Measurements from ENCODE around the gene OR13C2. TPM values are rescaled to one million over a fixed set of nuclear protein-coding genes. Genes with fewer than 3 reads are reported as not detected.

OR13C2 gene
- polyA plus RNA-seq, 6 donors from 2014 or later, result not detected

DNA sequence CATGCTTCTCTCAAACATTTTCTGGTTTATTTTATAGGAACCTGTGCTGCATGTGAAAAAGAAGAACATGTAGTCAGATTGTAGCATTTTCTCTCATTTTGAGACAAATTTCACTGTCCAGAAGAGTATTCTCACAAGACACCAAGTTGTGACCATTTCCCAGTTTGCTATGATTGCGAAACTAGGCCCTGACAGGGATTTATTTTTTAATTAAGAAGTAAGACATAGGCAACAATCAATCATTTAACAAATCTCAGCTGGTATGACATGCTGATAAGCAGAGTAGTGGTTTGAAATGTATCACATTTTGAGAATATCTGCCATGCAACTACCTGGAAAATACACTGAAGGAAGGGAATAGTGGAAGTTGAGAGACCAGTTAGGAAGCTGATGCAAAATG is 24.9 kb downstream of the OR13C2 start:
- Mint-ChIP-seq H3K4me1 (no peaks in the 10 kb centered on the region), H3K27me3 (no peaks in the 10 kb centered on the region), H3K36me3 (no peaks in the 10 kb centered on the region), H3K4me3 (no peak overlapping the region), H3K9me3 (no peaks in the 10 kb centered on the region), H3K27ac (no peak overlapping the region)
- DNase-seq, result no peak
- ATAC-seq (ENCODE audit: low read depth in 2 of 2), result no peak

DNA sequence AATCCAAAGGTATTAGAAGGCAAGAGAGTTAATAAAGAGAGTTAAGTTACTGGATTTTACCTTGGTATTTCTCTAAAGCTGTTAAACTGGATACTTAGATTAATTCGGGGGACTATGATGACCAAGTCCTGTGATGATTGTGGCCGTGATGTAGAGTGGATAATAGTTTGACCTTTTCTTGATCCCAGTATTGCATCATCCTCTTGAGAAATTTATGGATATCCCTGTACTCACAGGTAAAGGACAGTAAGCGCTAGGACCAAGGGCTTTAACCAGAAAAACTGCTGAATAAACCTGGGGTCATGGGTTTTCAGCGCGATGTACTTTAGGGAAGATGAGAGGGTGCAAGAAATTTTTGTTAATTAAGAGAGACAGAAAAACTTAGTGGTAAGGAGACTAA is 28.2 kb downstream of the OR13C2 start:
- no peak for ATAC-seq (ENCODE audit: low read depth in 2 of 2)
- no peak overlapping the region for H3K27ac Mint-ChIP-seq
- no peak overlapping the region for H3K4me3 Mint-ChIP-seq
- H3K27me3 Mint-ChIP-seq, result no peaks in the 10 kb centered on the region
- no peak for DNase-seq
- H3K9me3 Mint-ChIP-seq, result peaks cover 2 to 20% (median 12%) of the 10 kb centered on the region in 7 donors
- peaks cover 5 to 6% of the 10 kb centered on the region in 2 donors for H3K36me3 Mint-ChIP-seq
- H3K4me1 Mint-ChIP-seq, result no peaks in the 10 kb centered on the region

DNA sequence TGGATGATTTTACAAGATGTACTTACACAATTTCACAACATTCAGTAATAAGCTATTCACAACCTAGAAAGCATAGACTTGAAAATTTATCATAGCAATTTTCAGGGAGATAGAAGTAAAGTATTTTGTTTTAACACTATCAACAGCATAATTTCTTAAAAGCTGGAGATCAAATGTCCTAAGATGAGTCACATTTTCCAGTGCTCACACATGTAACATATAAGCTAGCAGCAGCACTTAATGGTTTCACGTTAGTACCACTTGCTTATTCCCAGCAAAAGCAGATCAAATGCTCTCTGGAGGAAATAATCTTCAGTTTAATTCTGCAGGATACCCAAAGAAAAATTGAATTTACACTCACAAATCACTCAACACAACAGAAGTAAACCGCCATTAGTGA is 30.0 kb downstream of the OR13C2 start:
- no peak for ATAC-seq (ENCODE audit: low read depth in 2 of 2)
- no peak overlapping the region for H3K4me3 Mint-ChIP-seq
- H3K27me3 Mint-ChIP-seq, result no peaks in the 10 kb centered on the region
- no peak for DNase-seq
- H3K9me3 Mint-ChIP-seq, result peaks cover 3 to 28% (median 14%) of the 10 kb centered on the region in 7 donors
- H3K36me3 Mint-ChIP-seq, result peaks cover 5 to 6% of the 10 kb centered on the region in 2 donors
- no peak overlapping the region for H3K27ac Mint-ChIP-seq
- H3K4me1 Mint-ChIP-seq, result no peaks in the 10 kb centered on the region

DNA sequence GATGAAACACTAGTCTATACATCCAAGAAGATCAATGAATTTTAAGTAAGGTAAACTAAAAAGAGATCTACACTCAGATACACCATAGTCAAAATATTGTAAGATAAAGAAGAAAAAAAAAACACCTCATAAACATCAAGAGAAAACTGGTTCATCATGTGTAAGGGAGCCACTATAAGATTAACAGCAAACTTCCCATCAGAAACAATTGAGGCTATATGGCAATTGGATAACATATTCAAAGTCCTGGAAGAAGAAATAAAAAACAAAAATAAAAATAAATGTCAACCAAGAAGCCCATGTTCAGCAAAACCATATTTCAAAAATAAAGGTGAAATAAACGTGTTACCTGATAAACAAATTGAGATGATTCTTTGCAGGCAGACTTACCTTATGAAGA is 32.8 kb downstream of the OR13C2 start:
- no peak for ATAC-seq (ENCODE audit: low read depth in 2 of 2)
- no peaks in the 10 kb centered on the region for H3K4me1 Mint-ChIP-seq
- H3K36me3 Mint-ChIP-seq, result peaks cover 5 to 6% of the 10 kb centered on the region in 2 donors
- no peak overlapping the region for H3K4me3 Mint-ChIP-seq
- no peak overlapping the region for H3K27ac Mint-ChIP-seq
- no peak for DNase-seq
- peaks cover 3 to 31% (median 14%) of the 10 kb centered on the region in 7 donors for H3K9me3 Mint-ChIP-seq
- no peaks in the 10 kb centered on the region for H3K27me3 Mint-ChIP-seq

DNA sequence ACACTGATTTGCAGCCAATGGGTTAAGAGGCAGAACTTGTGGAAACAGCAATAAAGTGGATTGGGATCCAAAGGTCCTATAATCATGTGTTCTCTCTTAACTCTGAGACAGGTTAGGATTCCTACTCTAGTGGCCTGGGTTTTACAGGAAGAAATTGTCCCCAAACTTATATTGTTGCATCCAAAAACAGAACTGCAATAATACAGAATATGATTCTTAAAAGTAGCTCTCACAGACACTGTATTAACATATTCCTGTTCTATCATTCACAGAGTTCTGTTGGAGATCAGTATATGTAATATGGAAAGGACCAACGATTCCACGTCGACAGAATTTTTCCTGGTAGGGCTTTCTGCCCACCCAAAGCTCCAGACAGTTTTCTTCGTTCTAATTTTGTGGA is 36.6 kb downstream of the OR13C2 start, which contains the start of gene OR13C8:
OR13C8 (plus strand) TSS at position 301 of the 400 bp plus-strand sequence; CDS start at position 301, 0 bp downstream.
- ATAC-seq (ENCODE audit: low read depth in 2 of 2) (no peak), DNase-seq (no peak)
- Mint-ChIP-seq H3K27ac (no peak within 1 kb of the TSS), H3K4me3 (no peak within 1 kb of the TSS), H3K27me3 (no peaks in the 10 kb centered on the region), H3K4me1 (no peaks in the 10 kb centered on the region), H3K9me3 (peaks cover 0 to 27% (median 11%) of the 10 kb centered on the region in 7 donors), H3K36me3 (peaks cover 5 to 6% of the 10 kb centered on the region in 2 donors)

DNA sequence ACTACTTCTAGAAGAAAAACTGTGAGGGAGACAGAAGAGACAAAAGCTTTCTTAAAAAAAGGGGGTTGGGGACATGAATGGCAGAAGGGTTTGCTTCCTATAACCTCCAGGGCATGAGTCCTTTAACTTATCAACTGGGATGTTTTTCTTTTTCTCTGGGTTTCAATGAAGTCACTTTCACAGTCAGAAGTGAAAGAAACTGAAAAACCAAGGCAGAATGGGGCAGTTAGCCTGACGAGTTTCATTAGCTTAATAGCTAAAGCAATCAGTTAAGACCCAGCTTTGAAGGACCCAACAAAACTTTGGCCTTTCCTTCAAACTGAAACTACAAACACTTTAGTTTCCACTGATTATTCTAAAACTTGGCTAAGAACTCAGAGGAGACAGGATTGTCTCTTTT is 41.1 kb downstream of the OR13C2 start:
- H3K27me3 Mint-ChIP-seq, result no peaks in the 10 kb centered on the region
- H3K4me3 Mint-ChIP-seq, result no peak overlapping the region
- H3K27ac Mint-ChIP-seq, result no peak overlapping the region
- H3K36me3 Mint-ChIP-seq, result no peaks in the 10 kb centered on the region
- DNase-seq, result no peak
- H3K4me1 Mint-ChIP-seq, result no peaks in the 10 kb centered on the region
- ATAC-seq (ENCODE audit: low read depth in 2 of 2), result no peak
- H3K9me3 Mint-ChIP-seq, result peaks cover 0 to 8% (median under 1%) of the 10 kb centered on the region in 7 donors

DNA sequence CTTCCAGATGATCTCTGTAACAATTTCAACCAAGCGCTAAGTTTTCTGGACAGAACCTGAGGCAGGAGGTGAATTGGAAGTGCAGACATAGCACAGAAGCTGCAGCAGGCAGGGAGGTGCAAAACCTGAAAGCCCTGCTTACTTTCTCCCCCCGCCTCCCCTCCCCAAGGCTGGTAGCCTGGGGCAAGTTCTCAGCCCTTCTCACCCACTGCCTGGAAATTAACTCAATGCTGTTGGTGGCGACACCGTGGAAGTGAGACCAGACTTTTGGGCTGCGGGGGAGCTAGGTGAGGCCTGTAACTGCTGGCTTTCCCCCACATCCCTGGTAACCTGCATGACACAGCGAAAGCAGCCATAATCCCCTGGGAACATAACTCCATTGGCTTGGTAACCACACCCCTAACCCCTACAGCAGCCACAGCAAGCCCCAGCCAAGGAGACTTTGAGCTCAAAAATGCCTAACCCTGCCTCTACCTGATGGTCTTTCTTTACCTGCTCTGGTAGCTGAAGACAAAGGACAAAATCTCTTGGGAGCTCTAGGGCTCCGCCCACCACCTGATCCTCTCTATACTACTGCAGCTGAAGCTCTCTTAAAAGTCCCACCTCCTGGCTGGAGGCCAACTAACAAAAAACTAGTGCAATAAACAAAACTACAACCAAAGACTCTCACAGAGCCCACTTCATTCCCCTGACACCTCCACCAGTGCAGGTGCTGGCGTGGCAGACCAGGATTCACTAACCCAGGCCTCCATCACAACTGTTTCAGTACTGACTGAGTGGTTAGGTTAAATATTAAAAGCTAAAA is 48.4 kb downstream of the OR13C2 start:
- H3K27ac Mint-ChIP-seq, result no peak overlapping the region
- peaks cover 0 to 7% (median 0%) of the 10 kb centered on the region in 3 donors for H3K27me3 Mint-ChIP-seq
- no peaks in the 10 kb centered on the region for H3K36me3 Mint-ChIP-seq
- H3K4me3 Mint-ChIP-seq, result no peak overlapping the region
- peaks cover 5 to 27% (median 11%) of the 10 kb centered on the region in 7 donors for H3K9me3 Mint-ChIP-seq
- DNase-seq (no peak), ATAC-seq (ENCODE audit: low read depth in 2 of 2) (no peak)
- H3K4me1 Mint-ChIP-seq, result no peaks in the 10 kb centered on the region

DNA sequence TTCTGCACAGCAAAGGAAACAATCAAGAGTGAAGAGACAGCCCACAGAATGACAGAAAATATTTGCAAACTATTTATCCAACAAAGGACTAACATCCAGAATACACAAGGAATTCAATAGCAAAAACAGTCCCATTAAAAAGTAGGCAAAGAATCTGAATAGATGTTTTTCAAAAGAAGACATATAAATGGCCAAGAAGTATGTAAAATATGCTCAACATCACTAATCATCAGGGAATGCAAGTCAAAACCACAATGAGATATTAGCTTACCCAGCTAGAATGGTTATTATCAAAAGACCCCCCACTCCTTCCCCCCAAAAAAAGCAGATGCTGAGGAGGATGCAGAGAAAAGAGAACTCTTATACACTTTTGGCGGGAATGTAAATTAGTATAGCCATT is 49.9 kb downstream of the OR13C2 start:
- ATAC-seq (ENCODE audit: low read depth in 2 of 2), result no peak
- H3K27ac Mint-ChIP-seq, result no peak overlapping the region

More for the DNA sequence above, 49.9 kb downstream of the OR13C2 start:
- no peaks in the 10 kb centered on the region for H3K4me1 Mint-ChIP-seq
- peaks cover 0 to 7% (median 0%) of the 10 kb centered on the region in 3 donors for H3K27me3 Mint-ChIP-seq
- H3K36me3 Mint-ChIP-seq, result no peaks in the 10 kb centered on the region
- no peak for DNase-seq
- no peak overlapping the region for H3K4me3 Mint-ChIP-seq
- peaks cover 5 to 27% (median 11%) of the 10 kb centered on the region in 7 donors for H3K9me3 Mint-ChIP-seq

Other genes starting within 250 kb of the OR13C2 start
- gene OR13F1, start 101.4 kb downstream of the OR13C2 start, polyA plus RNA-seq (ENCODE audit: low read depth in 6 of 6), result not detected
- gene OR13C4, start 78.4 kb downstream of the OR13C2 start, polyA plus RNA-seq (ENCODE audit: low read depth in 6 of 6), result not detected
- gene OR13C3, start 68.8 kb downstream of the OR13C2 start, polyA plus RNA-seq (ENCODE audit: low read depth in 6 of 6), result not detected
- gene OR13C8, start 36.5 kb downstream of the OR13C2 start, polyA plus RNA-seq (ENCODE audit: low read depth in 6 of 6), result not detected
- gene OR13C5, start 6.2 kb downstream of the OR13C2 start, polyA plus RNA-seq (ENCODE audit: low read depth in 6 of 6), result not detected
- not detected for gene OR13C9, start 12.6 kb upstream of the OR13C2 start, polyA plus RNA-seq (ENCODE audit: low read depth in 6 of 6)
- gene OR13D1, start 88.9 kb upstream of the OR13C2 start, polyA plus RNA-seq (ENCODE audit: low read depth in 6 of 6), result not detected
- 10 to 100 TPM; 22.1 to 60.3 (median 28.3) TPM for gene NIPSNAP3A, start 142.1 kb upstream of the OR13C2 start, polyA plus RNA-seq (ENCODE audit: low read depth in 6 of 6)
- 10 to 100 TPM in 2 of 6 donors, 1 to 10 TPM in 4; 4.4 to 12.1 (median 5.9) TPM for gene NIPSNAP3B, start 158.5 kb upstream of the OR13C2 start, polyA plus RNA-seq (ENCODE audit: low read depth in 6 of 6)